GM10248 (cell line): ENCODE measurements around the gene PWWP2B.

Experiments used
- CTCF ChIA-PET: fragments of 300-600 bp; sonication (Branson Sonifier 250); formaldehyde crosslinking; extraction: SDS; loops from one replicate; lab custom pipeline; 2021; ENCODE audit warnings: antibody characterized with exemption; lab: Yijun Ruan, JAX
- POLR2A ChIA-PET: fragments of 350-650 bp; sonication (Branson Sonifier 250); formaldehyde crosslinking; extraction: SDS; loops from one replicate; lab custom pipeline; 2020; ENCODE audit warnings: antibody characterized with exemption; lab: Yijun Ruan, JAX
- DNase-seq: peaks from one replicate; pipeline ENCODE4 v3.0.0; 2012; ENCODE audit errors: extremely low spot score
- CTCF ChIP-seq: IDR thresholded peaks from 2 replicates; pipeline ENCODE4 v1.5.1; 2012; ENCODE audit warnings: mild to moderate bottlenecking, low read depth; ENCODE audit errors: extremely low read depth, missing control alignments, control extremely low read depth

Gene PWWP2B

GRCh38 chr10:132425029-132425756 is 28.2 kb downstream of the PWWP2B start:
- ChIA-PET CTCF (interaction anchor here (1.0 kb wide), 1 partner anchor 13 kb away, joined by 4 read pairs; no protein-coding TSS in a partner anchor), POLR2A (no interaction called here)
- DNase-seq: no peak
- TF ChIP-seq CTCF: no peak

- no peak for TF ChIP-seq CTCF
These were observed 28.8 kb downstream of the PWWP2B start for GRCh38 chr10:132425757-132426155.

GRCh38 chr10:132427006-132427771 is 30.2 kb downstream of the PWWP2B start:
- DNase-seq: no peak
- POLR2A ChIA-PET: no interaction called here
- CTCF ChIA-PET: no interaction called here
- TF ChIP-seq CTCF: no peak

More at GRCh38 chr10:132425757-132426155, 28.8 kb downstream of the PWWP2B start:
- ChIA-PET POLR2A (no interaction called here), CTCF (no interaction called here)
- no peak for DNase-seq

- ChIA-PET CTCF (no interaction called here), POLR2A (no interaction called here)
- no peak for TF ChIP-seq CTCF
- no peak for DNase-seq
These were observed 31.0 kb downstream of the PWWP2B start for GRCh38 chr10:132427939-132428367.

- no peak for DNase-seq
- TF ChIP-seq CTCF: no peak
- POLR2A ChIA-PET: no interaction called here
- CTCF ChIA-PET: no interaction called here
These were observed 31.5 kb downstream of the PWWP2B start for GRCh38 chr10:132428486-132428995.
